ENCODE data around the gene XRCC4. TPM values are rescaled to one million over a fixed set of nuclear protein-coding genes. Genes with fewer than 3 reads are reported as not detected.
"Not testable (repeated sequence)": the region's sequence is repeated elsewhere in the genome, so short reads cannot be mapped to it uniquely, and the experiment has no call there.

The XRCC4 gene
- total RNA-seq, 1 experiment from 2014 or later, result 17.3 TPM

DNA sequence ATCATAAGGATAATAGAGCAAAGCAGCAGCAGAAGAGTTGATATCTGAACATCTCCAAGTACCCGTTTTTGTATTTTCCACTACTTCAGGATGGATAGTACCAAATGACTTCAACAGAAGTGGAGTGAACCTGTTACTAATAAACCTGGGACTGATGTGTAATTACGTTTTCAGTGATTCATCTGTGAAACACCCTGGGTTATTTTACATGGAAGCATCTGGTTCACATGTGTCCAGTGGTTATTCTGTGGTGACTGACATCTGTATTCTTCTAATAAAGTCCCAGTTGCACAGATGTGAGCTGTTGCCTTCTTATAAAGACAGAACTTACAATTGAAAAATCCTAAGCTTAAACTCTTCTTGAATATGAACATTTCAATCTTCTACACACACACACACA, 254.5 kb downstream of the XRCC4 start:
- Histone ChIP-seq H3K9me3 (no peaks in the 10 kb centered on the region), H3K36me3 (no peaks in the 10 kb centered on the region), H3K4me3 (no peak overlapping the region), H3K27me3 (no peaks in the 10 kb centered on the region)
- no peak for DNase-seq

DNA sequence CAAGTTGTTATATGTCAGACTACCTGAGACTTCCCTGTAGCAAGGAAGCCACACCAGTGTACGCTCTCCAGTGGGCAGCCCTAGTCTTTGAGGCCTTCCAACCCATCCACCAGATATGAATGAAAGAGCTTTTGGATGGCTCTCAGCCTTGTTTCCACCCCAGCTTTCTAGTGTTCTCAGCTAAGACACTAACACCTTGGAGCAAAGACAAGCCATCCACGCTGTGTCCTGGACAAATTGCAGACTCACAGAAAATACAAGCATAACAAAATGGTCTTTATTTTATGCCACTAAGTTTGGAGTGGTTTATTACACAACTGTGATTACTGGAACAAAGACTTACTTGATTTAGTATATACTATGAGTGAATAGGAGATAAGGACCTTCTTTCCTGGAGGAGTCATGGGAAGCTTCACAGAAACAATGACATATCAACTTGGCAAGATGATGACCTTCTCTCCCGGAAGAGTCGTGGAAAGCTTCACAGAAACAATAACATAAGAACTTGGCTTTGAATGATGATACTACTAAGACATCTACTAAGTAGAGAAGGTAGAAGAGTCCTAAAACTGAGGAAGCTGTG, 260.2 kb downstream of the XRCC4 start:
- no peak overlapping the region for H3K4me3 ChIP-seq
- H3K27me3 ChIP-seq, result no peaks in the 10 kb centered on the region
- H3K9me3 ChIP-seq, result no peaks in the 10 kb centered on the region
- no peak for DNase-seq
- no peaks in the 10 kb centered on the region for H3K36me3 ChIP-seq

DNA sequence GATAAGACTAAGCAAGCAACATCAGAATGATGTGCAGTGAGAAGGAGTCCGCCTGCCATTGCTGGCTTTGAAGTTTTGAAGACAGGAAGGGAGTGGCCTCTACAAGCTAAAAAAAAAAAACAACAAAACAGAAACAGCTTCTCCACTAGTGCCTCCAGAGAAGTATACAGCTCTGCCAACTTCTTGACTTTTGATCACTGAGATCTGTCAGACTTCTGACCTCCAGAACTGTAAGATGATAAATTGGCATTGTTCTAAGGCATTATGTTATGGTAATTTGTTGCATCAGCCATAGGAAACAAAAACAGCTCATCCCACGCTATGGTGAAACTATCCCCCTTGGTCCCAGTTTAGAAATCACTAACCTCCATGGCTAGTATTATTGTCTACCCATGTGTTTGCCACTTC, 263.2 kb downstream of the XRCC4 start:
- Histone ChIP-seq H3K4me3 (no peak overlapping the region), H3K27me3 (no peaks in the 10 kb centered on the region), H3K9me3 (no peaks in the 10 kb centered on the region), H3K36me3 (no peaks in the 10 kb centered on the region)
- no peak for DNase-seq

DNA sequence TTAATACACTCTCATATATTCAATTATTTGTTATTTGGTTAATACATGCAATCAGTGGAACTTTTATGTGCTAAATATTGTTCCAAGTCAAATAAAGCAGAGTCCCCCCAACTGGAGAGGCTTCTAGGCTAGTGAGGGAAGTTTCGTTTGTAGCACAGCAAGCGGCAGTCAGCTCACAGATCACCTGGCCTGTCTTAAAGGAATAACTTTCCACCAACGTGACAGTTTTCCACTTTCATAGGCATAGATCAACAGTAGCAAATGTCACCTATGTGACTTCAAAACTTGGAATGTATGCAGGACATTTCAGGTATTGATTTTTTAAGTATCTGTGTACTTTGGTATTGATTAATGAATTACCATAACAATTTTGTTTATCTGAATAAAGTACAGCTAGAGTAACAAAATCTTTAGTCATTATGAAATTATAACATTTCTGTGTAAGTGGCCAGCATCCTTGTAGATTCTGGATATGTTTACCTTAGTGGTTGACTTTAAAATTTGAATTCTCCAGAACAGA, 264.5 kb downstream of the XRCC4 start:
- H3K4me3 ChIP-seq, result no peak overlapping the region
- H3K27me3 ChIP-seq, result no peaks in the 10 kb centered on the region
- no peaks in the 10 kb centered on the region for H3K36me3 ChIP-seq
- H3K9me3 ChIP-seq, result peaks cover under 1% of the 10 kb centered on the region; the same call in 1 of the 2 replicates
- no peak for DNase-seq

DNA sequence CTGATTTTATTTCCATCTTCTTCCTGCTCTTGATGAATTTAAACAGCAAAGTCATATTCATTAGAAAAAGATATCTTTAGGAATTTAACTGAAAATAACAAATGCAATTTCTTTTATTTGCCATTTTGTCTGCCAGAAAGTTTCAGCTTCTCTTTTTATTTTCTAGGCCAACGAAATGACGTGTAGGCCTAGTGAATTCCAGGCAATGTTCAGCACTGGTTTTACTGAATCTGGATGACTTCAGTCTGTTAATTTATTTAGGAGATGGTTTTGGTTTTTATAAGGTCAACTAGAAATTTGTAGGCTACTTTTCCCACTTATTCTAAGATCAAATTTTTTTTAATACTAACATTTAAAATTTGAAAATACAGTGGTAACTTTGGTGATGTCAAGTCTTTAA, 265.1 kb downstream of the XRCC4 start:
- H3K9me3 ChIP-seq, result peaks cover 3% of the 10 kb centered on the region; the same call in 1 of the 2 replicates
- no peak overlapping the region for H3K4me3 ChIP-seq
- no peaks in the 10 kb centered on the region for H3K27me3 ChIP-seq
- no peaks in the 10 kb centered on the region for H3K36me3 ChIP-seq
- DNase-seq, result no peak

DNA sequence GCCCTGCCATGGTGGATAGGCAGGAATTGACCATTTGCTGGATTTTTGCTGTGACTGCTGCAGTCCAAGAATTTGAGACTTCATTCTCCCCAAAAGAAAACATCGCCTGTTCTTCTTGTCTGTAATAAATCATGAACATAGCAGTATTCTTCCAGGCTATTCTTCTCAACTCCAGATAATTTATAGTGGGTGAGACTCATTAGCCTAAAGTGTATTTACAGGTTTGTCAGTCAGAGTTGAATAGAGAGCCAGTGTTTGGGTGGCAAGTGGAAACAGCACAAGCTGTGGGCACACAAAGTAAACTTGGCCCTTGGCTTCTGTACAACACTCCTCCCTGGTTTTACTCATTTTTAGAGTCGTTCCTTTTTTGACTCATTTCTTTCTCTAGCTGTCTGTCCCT, 266.0 kb downstream of the XRCC4 start:
- H3K9me3 ChIP-seq, result peaks cover 6% of the 10 kb centered on the region
- DNase-seq, result no peak

DNA sequence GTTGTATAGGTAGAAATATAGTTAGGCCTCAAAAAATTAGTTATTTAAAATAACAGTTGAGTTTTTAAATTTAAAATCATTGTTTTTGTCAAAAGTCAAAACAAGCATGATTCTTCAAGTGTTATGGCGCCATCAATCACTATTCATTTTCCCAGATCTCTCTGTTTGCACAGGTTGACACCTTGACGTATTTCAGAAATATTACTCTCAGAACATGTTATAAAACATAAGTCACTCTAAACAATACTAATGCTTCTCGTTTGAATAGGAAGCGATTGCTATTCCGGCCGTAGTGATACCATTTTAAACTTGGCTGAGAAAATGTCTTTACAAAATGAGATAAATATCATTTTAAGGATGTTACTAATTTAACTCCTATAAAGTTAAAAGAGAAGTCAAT, 268.1 kb downstream of the XRCC4 start:
- H3K4me3 ChIP-seq, result no peak overlapping the region
- no peaks in the 10 kb centered on the region for H3K27me3 ChIP-seq
- H3K36me3 ChIP-seq, result no peaks in the 10 kb centered on the region
- DNase-seq, result no peak
- H3K9me3 ChIP-seq, result peaks cover 21% of the 10 kb centered on the region

More for the DNA sequence above, 266.0 kb downstream of the XRCC4 start:
- H3K4me3 ChIP-seq, result no peak overlapping the region
- H3K27me3 ChIP-seq, result no peaks in the 10 kb centered on the region
- H3K36me3 ChIP-seq, result no peaks in the 10 kb centered on the region

DNA sequence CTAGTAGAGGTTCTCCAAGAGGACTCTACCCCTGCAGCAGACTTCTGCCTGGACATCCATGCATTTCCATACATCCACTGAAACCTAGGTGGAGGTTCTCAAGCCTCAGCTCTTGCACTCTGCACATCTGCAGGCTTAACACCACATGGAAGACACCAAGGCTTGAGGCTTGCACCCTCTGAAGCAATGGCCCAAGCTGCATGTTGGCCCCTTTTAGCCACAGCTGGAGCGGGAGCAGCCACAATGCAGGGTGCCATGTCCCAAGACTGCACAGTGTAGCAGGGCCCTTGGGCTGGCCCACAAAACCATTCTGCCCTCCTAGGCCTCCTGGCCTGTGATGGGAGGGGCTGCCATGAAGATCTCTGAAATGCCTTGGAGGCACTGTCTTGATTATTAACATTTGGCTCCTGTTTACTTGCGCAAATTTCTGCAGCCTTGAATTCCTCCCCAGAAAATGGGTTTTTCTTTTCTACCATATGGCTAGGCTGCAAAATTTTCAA, 271.0 kb downstream of the XRCC4 start:
- no peak overlapping the region for H3K4me3 ChIP-seq
- H3K36me3 ChIP-seq, result no peaks in the 10 kb centered on the region
- no peak for DNase-seq
- no peaks in the 10 kb centered on the region for H3K27me3 ChIP-seq
- peaks cover 23% of the 10 kb centered on the region for H3K9me3 ChIP-seq

DNA sequence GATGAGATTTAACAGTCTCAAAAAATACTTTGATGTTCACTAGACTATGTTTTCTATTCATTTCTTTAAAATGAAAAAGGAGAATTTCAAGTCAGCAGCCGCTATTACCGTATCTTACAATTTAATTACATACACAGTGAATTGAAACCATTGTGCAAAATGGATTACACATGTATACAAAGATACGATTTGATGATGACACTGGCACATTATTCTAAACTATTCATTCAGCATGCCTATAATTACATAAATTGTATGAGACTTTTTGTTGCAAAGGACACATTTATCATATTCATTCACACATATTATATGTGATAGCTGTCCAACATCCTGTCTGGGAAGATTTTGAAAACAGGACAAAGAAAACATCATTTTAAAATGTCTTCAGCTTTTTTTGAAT, 275.9 kb downstream of the XRCC4 start:
- Histone ChIP-seq H3K27me3 (no peaks in the 10 kb centered on the region), H3K9me3 (peaks cover 18% of the 10 kb centered on the region), H3K4me3 (no peak overlapping the region), H3K36me3 (no peaks in the 10 kb centered on the region)
- DNase-seq, result no peak

DNA sequence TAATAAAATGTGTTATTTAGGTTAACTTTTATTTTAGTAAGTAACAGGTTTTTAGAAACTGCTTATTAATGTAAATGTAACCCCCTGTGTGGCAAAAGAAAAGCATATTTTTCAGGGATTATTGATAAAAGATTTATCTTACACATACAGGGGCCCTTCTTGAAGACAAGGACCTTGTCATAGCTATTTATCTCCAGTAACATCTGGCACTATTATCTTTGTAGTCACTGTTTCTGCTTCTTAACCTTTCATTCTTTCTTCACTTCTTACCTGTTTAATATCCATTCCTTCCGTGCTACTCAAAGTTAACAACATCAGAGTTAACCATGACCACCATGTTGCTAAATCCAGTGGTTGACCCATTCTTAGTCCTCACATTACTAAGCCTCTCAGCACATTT, 276.4 kb downstream of the XRCC4 start:
- H3K9me3 ChIP-seq, result peaks cover 12% of the 10 kb centered on the region
- H3K36me3 ChIP-seq, result no peaks in the 10 kb centered on the region
- DNase-seq, result no peak
- H3K27me3 ChIP-seq, result no peaks in the 10 kb centered on the region
- H3K4me3 ChIP-seq, result no peak overlapping the region

DNA sequence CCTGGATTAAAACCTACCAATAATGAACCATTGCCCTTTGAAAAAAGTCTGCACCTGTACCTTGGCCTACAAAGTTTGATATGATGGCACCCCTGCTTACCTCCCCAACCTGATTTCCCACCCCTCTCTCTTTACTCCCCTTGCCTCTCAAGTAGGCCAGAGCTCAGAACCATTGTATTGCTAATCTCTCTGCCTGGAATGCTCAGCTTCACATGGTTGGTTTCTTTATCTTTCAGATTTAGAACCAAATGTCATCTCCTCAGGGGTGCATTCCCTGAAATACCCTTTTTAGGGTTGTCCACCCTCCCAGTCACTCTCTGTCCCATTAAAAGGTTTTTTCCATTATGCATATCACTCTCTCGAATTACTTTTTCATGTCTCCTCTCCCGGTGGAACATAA, 277.6 kb downstream of the XRCC4 start:
- no peak for DNase-seq
- H3K27me3 ChIP-seq, result no peaks in the 10 kb centered on the region
- H3K9me3 ChIP-seq, result peaks cover 6% of the 10 kb centered on the region
- H3K36me3 ChIP-seq, result no peaks in the 10 kb centered on the region
- H3K4me3 ChIP-seq, result no peak overlapping the region

DNA sequence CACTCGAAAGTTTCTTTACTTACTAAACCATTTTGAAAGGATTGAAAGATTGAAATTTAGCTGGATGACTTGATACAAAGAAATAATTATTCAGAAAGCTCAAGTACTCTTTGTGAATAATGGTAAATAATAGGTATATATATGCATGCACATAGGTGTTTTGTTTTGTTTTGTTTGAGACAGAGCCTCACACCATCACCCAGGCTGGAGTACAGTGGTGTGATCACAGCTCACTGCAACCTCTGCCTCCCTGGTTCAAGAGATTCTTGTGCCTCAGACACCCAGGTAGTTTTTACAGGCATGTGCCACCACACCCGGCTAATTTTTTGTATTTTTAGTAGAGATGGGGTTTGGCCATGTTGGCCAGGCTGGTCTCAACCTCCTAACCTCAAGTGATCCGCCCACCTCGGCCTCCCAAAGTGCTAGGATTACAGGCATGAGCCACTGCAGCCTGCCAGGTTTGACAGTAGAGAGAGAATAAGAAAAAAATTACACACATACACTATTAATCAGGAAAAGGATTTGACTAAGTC, 278.2 kb downstream of the XRCC4 start:
- not testable (repeated sequence) for DNase-seq, H3K27me3 ChIP-seq, H3K4me3 ChIP-seq, H3K36me3 ChIP-seq, H3K9me3 ChIP-seq

DNA sequence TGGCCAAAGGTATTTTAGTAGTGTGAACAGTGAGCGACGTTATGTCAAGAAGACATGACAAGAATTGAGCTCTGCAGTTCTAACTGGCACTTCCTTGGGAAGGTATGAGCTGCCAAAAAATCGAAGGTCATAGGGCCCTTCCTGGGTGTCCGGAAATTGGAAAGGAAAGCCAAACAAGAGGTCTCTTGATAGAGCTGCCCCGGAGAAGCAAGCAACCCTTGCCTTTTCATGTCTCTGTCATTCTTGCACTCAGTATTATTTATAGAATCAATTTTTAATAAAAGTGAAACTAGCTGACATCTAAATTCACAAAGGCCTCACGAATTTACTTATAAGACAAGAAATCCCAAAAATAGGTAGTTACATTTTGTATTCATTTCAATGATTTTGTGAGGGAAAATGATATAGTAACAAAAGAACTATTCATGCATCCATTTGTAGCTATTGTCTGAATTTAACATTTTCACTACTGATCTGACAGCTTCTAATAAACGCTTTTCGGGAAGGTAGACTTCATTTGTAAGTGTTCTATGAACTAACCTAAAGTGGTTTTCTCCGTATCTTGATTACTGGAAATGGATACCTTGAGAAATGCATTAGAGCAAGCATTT, 280.4 kb downstream of the XRCC4 start:
- H3K36me3 ChIP-seq, result no peaks in the 10 kb centered on the region
- no peak overlapping the region for H3K4me3 ChIP-seq
- no peaks in the 10 kb centered on the region for H3K27me3 ChIP-seq
- no peak for DNase-seq
- no peaks in the 10 kb centered on the region for H3K9me3 ChIP-seq

DNA sequence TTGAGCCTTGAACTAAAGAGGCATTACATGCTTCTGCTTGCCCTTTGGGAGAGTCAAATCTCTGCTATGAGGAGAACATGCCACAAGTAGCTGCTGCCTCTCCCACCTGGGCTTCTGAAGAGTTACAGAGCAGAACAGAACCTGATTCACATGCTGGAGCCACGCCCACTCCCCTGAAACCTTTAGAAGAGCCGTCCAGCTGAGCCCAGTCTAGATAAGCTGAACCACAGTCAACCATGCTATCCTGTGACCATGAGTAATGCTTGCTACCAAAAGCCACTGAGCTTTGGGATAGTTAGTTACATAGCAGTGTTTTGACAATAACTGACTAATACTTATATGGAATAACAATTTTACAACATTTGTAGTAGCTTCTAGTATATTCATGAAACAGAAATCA, 283.2 kb downstream of the XRCC4 start:
- DNase-seq, result no peak
- no peaks in the 10 kb centered on the region for H3K36me3 ChIP-seq
- no peak overlapping the region for H3K4me3 ChIP-seq
- no peaks in the 10 kb centered on the region for H3K27me3 ChIP-seq
- H3K9me3 ChIP-seq, result no peaks in the 10 kb centered on the region

DNA sequence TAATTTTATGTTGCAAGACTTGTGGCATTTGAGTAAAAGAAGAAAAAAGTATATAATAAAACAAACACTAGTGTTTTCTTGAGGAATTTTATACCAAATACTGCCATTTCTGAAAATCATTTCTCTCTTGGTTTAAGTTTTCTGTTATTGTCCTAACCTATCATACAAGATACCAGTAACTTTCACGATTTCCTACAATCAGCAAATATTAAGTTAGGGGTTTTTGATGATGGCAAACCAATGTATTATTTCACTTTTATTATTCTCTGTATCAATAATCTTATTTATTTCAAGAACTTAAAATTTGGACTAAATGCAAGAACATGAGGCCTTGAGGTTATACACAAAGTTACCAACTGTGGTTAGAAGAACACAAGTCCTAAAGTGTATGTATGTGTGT, 285.2 kb downstream of the XRCC4 start:
- H3K36me3 ChIP-seq, result no peaks in the 10 kb centered on the region
- H3K4me3 ChIP-seq, result no peak overlapping the region
- no peaks in the 10 kb centered on the region; the same call in none of the 2 replicates for H3K9me3 ChIP-seq
- DNase-seq, result no peak
- H3K27me3 ChIP-seq, result no peaks in the 10 kb centered on the region

DNA sequence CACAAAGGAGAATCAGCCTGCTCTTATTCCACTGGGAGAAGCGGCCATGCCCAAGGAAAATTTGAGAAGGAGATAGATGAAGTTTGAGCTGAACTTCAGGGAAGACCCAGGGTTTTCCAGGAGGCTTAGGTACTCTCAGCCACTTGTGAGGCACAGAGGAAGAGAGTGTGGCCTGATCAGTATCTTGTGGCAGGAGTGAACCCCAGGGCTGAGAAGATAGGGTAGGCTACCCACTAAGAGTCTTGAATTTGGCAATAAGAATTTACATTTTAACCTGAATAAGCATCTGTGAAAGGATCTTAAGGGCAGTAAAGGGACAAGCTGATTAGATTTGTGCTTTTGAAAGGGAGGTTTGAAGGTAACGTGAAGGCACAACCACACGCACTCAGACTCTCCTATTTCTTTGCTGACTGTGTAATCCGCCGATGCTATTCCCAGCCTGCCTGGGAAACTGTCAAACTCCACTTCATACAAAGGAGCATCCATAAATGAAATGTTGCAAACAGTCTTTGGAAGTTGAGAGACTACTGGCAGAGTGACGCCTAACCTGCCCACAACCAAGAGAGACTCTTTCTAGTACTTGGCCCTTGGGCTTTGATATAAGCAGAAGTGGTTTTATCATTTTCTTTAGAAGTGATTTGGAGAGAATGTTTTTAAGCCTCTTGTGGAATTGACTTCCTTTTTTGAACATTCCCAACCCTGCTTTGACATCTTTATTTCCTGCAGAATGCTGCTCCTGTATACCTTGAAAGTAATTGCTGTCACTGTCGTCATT, 286.0 kb downstream of the XRCC4 start:
- Histone ChIP-seq H3K36me3 (no peaks in the 10 kb centered on the region), H3K4me3 (no peak overlapping the region), H3K27me3 (no peaks in the 10 kb centered on the region), H3K9me3 (no peaks in the 10 kb centered on the region; the same call in none of the 2 replicates)
- DNase-seq, result no peak

DNA sequence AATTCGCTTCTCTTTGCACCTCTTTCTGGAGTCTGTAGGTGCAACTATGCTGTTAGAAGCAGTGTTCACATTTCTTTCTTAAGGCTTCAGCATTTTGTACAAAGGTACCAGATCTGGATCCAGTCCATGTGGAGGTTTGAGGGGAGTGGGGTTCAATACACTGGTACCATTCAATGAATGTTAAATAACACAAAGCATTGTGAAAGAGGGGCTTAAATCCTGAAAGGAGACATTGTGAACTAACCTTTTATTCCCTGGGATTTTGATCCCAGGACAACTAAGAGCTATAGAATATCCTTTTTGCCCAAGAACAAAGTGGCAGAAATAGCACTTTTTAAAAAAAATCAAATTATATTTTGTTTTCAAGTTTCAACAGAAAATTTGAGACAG, 286.5 kb downstream of the XRCC4 start:
- no peaks in the 10 kb centered on the region for H3K27me3 ChIP-seq

More for the DNA sequence above, 286.5 kb downstream of the XRCC4 start:
- H3K36me3 ChIP-seq, result no peaks in the 10 kb centered on the region
- no peaks in the 10 kb centered on the region; the same call in none of the 2 replicates for H3K9me3 ChIP-seq
- no peak for DNase-seq
- H3K4me3 ChIP-seq, result no peak overlapping the region
